IPS-NIHi7 (cell line): Measurements from ENCODE around the gene OR7D4.
"Not testable (repeated sequence)": the region's sequence is repeated elsewhere in the genome, so short reads cannot be mapped to it uniquely, and the experiment has no call there.

Source experiments
- DNase-seq: peaks from one replicate; pipeline ENCODE4 v3.0.0; 2012; ENCODE audit warnings: mixed read lengths; ENCODE audit errors: extremely low spot score

The OR7D4 gene

DNA sequence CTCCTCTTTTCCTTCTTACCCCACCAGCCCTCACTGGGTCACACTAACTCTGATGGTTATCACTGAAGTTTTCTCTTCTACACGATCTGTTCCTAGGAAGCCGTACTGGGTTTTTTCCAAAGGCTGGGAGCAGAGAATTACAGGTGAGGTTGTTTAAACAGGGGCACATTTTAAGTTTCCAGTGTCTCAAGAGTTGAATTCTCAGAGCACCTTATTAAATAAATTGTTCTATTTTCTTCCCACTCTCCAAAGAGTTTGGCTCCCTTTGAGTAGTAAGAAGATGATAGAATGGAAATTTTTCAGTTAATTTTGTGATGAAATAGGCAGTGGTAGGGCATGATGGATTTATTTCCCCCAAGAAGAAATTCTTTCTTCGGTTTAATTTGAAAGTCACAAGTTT is at the start of gene OR7D4:
TSS of gene OR7D4 (minus strand) at position 101 of the 400 bp plus-strand sequence. CDS start 4,752 bp downstream, outside the sequence.
- DNase-seq: no peak

DNA sequence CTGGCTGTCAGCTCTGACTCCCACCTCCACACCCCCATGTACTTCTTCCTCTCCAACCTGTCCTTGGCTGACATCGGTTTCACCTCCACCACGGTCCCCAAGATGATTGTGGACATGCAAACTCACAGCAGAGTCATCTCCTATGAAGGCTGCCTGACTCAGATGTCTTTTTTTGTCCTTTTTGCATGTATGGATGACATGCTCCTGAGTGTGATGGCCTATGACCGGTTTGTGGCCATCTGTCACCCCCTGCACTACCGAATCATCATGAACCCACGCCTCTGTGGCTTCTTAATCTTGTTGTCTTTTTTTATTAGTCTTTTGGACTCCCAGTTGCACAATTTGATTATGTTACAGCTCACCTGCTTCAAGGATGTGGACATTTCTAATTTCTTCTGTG is 31.8 kb upstream of the OR7D4 start:
- no peak for DNase-seq

DNA sequence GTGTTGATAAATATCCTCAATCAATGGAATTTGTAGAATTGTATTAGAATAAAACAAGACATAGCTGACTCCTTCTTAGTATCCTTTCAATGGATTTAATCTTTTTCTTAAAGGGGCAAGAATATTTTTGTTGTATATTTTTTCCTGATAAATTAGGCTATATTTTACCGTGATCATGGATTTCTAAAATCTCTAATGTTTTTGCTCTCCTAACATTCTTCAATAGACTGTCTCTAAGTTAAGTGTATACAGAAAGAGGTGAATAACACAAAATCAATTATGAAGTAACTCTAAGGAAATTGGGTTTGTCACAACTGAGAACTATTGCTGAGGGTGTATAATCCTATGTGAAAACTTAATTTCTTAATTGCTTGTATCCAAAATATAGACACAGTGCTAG is 31.2 kb upstream of the OR7D4 start, which contains the start of gene OR7E24:
TSS of gene OR7E24 (plus strand) at position 301 of the 400 bp plus-strand sequence. CDS start 114 bp downstream, outside the sequence.
- DNase-seq: no peak

DNA sequence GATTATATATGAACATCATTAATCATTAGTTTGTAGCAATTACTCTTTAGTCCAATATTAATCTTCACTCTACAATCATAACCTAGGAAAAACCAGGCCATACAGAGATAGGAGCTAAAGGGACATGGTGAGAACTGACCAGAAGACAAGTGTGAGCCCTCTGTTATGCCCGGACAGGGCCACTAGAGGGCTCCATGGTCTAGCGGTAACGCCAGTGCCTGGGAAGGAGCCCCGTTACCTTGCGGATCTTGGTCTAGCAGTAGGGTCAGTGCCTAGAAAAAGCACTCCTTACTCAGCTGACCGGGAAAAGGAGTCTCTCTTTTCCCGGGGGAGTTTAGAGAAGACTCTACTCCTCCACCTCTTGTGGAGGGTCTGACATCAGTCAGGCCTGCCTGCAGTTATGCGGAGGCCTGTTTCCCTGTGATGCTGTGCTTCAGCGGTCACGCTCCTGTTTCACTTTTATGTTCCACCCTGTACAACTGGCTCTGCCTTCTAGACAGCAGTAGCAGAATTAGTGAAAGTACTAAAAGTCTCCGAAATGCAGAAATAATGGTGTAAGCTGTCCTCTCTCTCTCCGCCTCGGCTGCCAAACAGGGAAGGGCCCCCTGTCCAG is 13.8 kb downstream of the OR7D4 start:
- DNase-seq: peak; percentile 71

DNA sequence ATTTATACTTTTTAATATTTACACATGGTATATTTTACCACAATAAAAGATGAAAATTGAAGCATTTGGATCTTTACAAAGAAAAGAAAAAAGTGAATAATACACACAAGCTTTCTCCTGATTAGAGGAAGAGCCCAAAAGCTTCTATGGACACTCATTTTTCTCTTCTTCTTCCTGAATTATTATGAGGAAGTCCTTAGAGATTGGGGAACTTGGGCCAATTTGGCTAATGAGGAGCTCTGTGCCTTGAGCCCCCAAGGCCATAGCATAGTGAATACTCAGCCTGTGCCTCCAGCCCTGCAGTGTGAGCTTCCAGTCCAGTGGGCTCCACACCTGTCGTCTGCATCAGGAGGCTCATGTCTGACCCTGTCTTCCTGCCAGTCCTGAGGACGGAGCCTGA is 21.3 kb downstream of the OR7D4 start:
- not testable (repeated sequence) for DNase-seq

DNA sequence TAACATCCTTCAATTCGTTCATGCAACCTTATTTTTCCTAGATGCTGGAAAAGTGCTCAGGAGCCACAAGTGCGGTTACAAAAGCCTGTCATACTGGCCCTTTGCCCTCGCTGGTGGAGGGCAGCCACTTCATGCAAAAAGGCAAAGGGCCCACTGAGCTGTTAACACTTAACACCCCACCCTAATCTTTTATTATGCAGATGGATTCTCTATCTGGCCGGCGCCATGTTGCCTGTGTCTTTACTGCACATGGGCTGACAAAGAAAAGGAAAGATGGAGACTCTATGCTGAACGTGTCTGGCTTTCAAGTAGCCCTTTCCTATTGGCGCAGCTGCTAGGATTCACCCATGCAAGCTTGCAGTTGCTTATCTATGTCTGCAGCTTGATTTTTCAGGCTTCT is 29.9 kb downstream of the OR7D4 start:
- no peak for DNase-seq

DNA sequence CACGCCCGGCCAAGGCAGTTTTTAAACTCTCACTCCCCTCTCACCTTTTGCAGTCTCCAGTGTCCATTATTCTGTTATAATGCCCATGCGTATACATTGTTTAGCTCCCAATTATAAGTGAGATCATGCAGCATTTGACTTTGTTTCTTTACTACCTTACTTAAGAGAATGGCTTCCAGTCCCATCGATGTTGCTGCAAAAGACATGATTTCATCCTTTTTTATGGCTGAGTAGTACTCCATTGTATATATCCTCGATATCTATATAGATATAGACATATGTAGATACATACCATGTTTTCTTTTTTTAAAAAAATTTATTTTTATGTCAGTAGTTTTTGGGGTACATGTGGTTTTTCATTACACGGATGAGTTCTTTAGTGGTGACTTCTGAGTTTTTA is 32.2 kb downstream of the OR7D4 start:
- no peak for DNase-seq

DNA sequence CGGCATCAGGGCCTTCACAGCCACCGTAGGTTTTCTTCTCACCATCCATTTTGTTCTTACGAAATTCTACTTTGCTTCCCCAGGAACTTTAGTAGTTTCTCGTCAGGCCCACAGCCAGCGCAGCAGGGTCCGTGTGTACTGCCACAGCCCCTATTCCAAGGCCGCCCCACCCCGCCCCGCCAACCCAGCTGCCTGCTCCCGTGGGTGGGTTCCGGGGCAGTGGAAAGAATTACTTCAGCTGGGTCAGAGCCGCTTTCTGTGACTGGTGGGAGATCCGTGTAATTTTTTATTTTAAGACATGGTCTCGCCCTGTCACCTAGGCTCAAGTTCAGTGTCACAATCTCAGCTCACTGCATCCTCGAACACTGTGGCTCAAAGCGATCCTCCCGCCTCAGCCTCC is 36.4 kb downstream of the OR7D4 start:
- no peak for DNase-seq

DNA sequence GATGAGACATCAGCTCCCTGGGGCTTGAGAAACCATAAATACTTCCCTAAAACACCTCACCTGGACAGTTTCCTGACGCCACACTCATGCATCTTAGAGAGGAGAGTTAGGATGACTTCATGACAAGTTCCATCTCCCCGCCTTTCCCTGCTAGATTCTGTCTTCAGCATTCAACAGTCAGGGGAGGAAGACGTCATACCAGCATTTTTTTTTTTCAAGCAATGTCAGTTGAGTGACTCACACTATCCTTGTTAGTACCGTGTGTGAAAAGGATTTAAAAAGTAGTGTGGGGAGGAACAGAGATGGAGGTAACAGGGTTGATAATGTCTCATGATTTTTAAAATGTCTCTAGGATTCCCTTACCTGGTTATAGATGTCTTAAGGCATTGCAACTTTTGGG is 40.5 kb downstream of the OR7D4 start, which contains the start of gene OR7D2:
TSS of gene OR7D2 (plus strand) at position 79 of the 400 bp plus-strand sequence. CDS start 6,803 bp downstream, outside the sequence.
- no peak for DNase-seq

DNA sequence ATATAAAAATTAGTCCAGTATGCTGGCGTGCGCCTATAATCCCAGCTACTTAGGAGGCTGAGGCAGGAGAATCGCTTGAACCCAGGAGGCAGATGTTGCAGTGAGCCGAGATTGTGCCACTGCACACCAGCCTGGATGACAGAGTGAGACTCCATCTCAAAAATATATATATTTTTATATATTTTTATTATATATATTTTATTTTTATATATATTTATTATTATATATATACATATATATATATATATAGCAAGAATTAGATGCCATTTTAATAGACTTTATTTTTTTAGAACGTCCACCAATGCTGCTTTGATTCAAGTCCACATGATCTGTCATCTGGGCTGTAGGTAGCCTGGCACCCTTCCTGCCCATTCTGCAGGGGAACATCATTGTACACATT is 44.1 kb downstream of the OR7D4 start:
- no peak for DNase-seq

DNA sequence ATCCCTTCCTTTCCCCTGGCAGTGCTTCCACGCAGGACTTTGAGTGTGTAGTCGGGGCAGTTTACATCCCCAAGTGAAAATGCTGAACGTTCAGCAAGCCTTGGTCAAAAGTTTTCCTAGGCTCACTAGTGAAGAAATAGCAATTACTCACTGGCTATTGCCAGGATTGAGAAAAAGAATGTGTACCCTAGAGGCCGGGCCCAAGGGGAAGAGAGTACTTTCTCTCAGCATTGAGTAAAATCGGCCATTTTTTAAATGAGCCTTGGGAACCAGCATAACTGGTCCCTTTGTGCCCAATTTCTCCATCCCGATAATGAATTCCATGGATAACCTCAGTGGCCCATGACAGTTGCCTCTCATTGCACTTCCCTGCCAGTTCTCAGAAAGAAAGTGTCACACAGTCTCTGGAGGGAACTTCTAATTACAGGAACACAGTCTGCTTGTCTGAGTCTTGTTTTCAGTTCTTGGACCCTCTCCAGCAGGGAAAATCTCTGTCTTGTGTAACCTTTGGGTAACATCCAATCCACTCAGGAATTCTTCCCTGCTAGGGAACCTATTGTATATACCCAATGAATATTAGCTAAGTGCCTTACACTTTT is 47.9 kb downstream of the OR7D4 start:
- no peak for DNase-seq

DNA sequence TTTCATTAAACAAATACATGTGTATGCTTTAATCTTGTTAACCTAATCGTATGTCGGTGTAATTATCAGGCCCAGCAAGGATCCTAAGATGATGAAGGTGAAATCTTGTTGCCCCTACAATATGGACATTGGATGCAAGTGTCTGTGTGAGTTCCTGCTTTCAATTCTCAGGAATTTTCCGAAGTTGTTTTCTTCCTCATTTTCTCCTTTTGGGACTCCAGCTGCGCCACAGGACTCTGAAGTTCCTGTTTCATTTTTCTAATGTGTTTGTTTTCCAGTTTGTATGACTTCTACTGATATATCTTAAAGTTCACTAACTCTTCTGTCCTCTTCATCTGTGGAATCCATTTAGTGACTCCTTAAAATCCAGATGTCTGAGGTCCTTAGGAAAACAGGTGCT is 52.5 kb downstream of the OR7D4 start:
- no peak for DNase-seq

DNA sequence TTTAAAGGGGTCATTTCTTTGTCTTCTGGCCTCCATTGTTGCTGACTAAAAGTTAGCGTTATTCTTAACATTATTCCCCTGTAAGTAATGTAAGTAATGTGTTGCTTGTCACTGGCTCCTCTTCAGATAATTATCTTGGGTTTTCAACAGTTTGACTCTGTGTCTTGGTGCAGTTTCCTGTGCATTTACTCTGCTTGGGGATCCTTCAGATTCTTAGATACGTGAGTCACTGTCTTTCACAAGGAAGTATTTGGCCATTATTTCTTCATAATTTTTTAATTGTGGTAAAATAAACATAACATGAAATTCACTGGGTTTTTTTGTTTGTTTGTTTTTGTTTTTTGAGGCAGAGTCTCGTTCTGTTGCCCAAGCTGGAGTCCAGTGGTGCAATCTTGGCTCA is 54.1 kb downstream of the OR7D4 start:
- no peak for DNase-seq

DNA sequence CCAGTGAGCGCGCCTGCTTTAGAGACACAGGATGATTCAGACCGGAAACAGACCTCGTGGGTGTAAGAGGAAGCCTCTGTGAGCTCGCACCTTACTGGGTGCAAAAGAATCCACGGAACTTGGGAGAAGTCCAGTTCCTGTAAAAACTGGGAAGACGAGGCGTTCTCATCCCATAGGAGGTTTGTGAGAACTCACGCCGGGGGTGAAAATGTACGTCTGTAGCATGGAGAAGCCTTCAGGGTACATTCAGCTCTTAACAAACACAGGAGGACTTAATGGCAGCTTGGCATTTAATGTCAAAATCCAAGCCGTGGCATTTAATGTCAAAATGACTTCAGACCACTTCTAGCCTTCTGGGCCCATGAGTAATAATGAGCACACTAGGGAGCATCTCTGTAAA is 58.0 kb downstream of the OR7D4 start:
- DNase-seq: no peak
